ENCODE results near the gene CD27.
"Not testable (repeated sequence)": the region's sequence is repeated elsewhere in the genome, so short reads cannot be mapped to it uniquely, and the experiment has no call there.

GRCh38 chr12:6490673-6491072 lies 45.9 kb downstream of the CD27 start:
- TF ChIP-seq POLR2A, POLR2AphosphoS5 (IDR thresholded peaks at IDR 0.05; ENCODE audit: low read depth, low read length): not testable (repeated sequence)
